NCI-H1105 treated with DMSO at 0.1 percent for 48 hours (cell line): ENCODE results near the gene SAFB.

Source experiments
- DNase-seq: peaks from one replicate; lab custom pipeline; 2025; lab: John Stamatoyannopoulos, UW

The SAFB gene

GRCh38 chr19:5627395-5627904 lies 4.6 kb downstream of the SAFB start:
- no peak for DNase-seq

- DNase-seq, result no peak
Measured at GRCh38 chr19:5628461-5628860, 5.6 kb downstream of the SAFB start.

GRCh38 chr19:5628919-5629481 lies 6.1 kb downstream of the SAFB start:
- no peak for DNase-seq

- no peak for DNase-seq
Measured at GRCh38 chr19:5631567-5632240, 8.8 kb downstream of the SAFB start.

- no peak for DNase-seq
Measured at GRCh38 chr19:5632241-5632612, 9.3 kb downstream of the SAFB start.

GRCh38 chr19:5632657-5633056 lies 9.8 kb downstream of the SAFB start:
- DNase-seq, result no peak

GRCh38 chr19:5635427-5635826 lies 12.5 kb downstream of the SAFB start:
- DNase-seq, result no peak

- no peak for DNase-seq
Measured at GRCh38 chr19:5637971-5638370, 15.1 kb downstream of the SAFB start.

- no peak for DNase-seq
Measured at GRCh38 chr19:5641171-5641570, 18.3 kb downstream of the SAFB start.

- no peak for DNase-seq
Measured at GRCh38 chr19:5642204-5642603, 19.3 kb downstream of the SAFB start.

- DNase-seq, result no peak
Measured at GRCh38 chr19:5643060-5643459, 20.2 kb downstream of the SAFB start.

- no peak for DNase-seq
Measured at GRCh38 chr19:5644037-5644436, 21.2 kb downstream of the SAFB start.

GRCh38 chr19:5645409-5645808 lies 22.5 kb downstream of the SAFB start:
- peak; percentile 48 for DNase-seq

GRCh38 chr19:5646703-5647102 lies 23.8 kb downstream of the SAFB start:
- no peak for DNase-seq

- DNase-seq, result no peak
Measured at GRCh38 chr19:5648464-5648863, 25.6 kb downstream of the SAFB start.

- DNase-seq, result no peak
Measured at GRCh38 chr19:5651361-5651760, 28.5 kb downstream of the SAFB start.

- DNase-seq, result no peak
Measured at GRCh38 chr19:5652261-5652660, 29.4 kb downstream of the SAFB start.

- DNase-seq, result no peak
Measured at GRCh38 chr19:5654931-5655330, 32.0 kb downstream of the SAFB start.

GRCh38 chr19:5655412-5655811 lies 32.5 kb downstream of the SAFB start:
- DNase-seq, result no peak

- no peak for DNase-seq
Measured at GRCh38 chr19:5661483-5661882, 38.6 kb downstream of the SAFB start.

GRCh38 chr19:5663904-5664303 lies 41.0 kb downstream of the SAFB start:
- DNase-seq, result no peak

GRCh38 chr19:5664515-5664914 lies 41.6 kb downstream of the SAFB start:
- no peak for DNase-seq

- DNase-seq, result no peak
Measured at GRCh38 chr19:5665781-5666513, 43.1 kb downstream of the SAFB start.
